Prostate gland (tissue), 2 donors: ENCODE results near the gene IL36B. TPM values are rescaled to one million over a fixed set of nuclear protein-coding genes. Genes with fewer than 3 reads are reported as not detected.

Experiments
- DNase-seq: peaks from one replicate; pipeline ENCODE4 v3.0.0-alpha.2; 2019; ENCODE audit warnings: low spot score
- H3K27ac ChIP-seq, 2 donors: fragments of 200-600 bp; sonication (generic); 2 replicates each; pipeline ENCODE4 v1.5.1; 2017 to 2019
- H3K27me3 ChIP-seq: fragments of 200-600 bp; sonication (generic); replicated peaks from 2 replicates; pipeline ENCODE4 v1.5.1; 2019; ENCODE audit not compliant: insufficient read depth
- H3K36me3 ChIP-seq, 2 donors: fragments of 200-600 bp; sonication (generic); 1 replicate in 1 of 2; 2 replicates in 1 of 2; pipeline versions ENCODE4 v1.5.1 to v1.8.1; 2017 to 2019
- H3K4me1 ChIP-seq: fragments of 200-600 bp; sonication (generic); replicated peaks from 2 replicates; pipeline ENCODE4 v1.5.1; 2019
- H3K4me3 ChIP-seq, 2 donors: fragments of 200-600 bp; sonication (generic); 2 replicates each; pipeline ENCODE4 v1.5.1; 2017 to 2019
- H3K9me3 ChIP-seq: fragments of 200-600 bp; sonication (generic); 2 replicates; pipeline ENCODE4 v1.5.1; 2017
- POLR2A ChIP-seq: fragments of 450-650 bp; IDR thresholded peaks from one replicate; pipeline ENCODE4 v1.6.1; 2016; ENCODE audit warnings: antibody characterized with exemption, mild to moderate bottlenecking
- POLR2AphosphoS5 ChIP-seq: sonication (generic); formaldehyde crosslinking; IDR thresholded peaks from one replicate; pipeline ENCODE4 v1.6.1; 2017; ENCODE audit warnings: antibody characterized with exemption
- WGBS: methylation state at CpG from one replicate; pipeline ENCODE4 v1.1.5; 2018; 5-methylcytosine and 5-hydroxymethylcytosine counted together
- intact Hi-C: fragments of 100-400 bp; cut with DNase I; formaldehyde crosslinking; loops from one replicate; pipeline ENCODE4 v1.14.2; 2022
- total RNA-seq, 2 donors: library from RNA; depleted of rRNA; stranded (reverse); fragments of >200 nt; gene quantifications; one replicate each; pipeline ENCODE4 v1.1.0, GENCODE V29; 2016
- TF ChIP-seq, protein P1 (sequence below), 4 experiments: fragments of 200-600 bp in 2 of 4; fragments of 450-650 bp in 2 of 4; sonication (generic) in 2 of 4; IDR thresholded peaks; 1 replicate in 3 of 4; 2 replicates in 1 of 4; pipeline ENCODE4 v1.5.1; 2016 to 2019; ENCODE audit warnings: antibody characterized with exemption in 4 of 4, mild to moderate bottlenecking in 2 of 4, moderate library complexity in 2 of 4

Gene IL36B
- total RNA-seq, 2 donors from 2014 or later, result not detected

DNA sequence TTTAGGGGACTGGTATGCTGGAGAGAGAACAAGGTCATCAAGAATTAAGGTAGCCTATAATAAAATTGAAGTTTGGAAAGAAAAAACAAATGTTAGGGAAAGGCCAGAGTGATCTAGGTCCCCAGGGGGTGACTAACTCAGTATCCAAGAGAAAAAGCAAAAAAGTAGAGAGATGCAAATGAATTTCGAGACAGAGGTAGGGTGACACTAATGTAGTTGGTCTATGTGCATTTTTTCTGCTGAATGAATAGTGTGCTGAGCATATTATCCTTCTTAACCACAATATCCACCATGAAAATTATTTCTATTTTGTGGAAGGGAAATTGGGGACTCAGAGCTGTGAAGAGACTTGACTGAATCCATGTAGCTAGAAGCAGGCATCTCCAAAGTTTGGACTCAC, 37.6 kb downstream of the IL36B start:
- Histone ChIP-seq H3K4me1 (no peaks in the 10 kb centered on the region), H3K27me3 (no peaks in the 10 kb centered on the region), H3K4me3 (no peak overlapping the region), H3K36me3 (no peaks in the 10 kb centered on the region), H3K27ac (no peak overlapping the region), H3K9me3 (no peaks in the 10 kb centered on the region)
- TF ChIP-seq, protein P1, sequence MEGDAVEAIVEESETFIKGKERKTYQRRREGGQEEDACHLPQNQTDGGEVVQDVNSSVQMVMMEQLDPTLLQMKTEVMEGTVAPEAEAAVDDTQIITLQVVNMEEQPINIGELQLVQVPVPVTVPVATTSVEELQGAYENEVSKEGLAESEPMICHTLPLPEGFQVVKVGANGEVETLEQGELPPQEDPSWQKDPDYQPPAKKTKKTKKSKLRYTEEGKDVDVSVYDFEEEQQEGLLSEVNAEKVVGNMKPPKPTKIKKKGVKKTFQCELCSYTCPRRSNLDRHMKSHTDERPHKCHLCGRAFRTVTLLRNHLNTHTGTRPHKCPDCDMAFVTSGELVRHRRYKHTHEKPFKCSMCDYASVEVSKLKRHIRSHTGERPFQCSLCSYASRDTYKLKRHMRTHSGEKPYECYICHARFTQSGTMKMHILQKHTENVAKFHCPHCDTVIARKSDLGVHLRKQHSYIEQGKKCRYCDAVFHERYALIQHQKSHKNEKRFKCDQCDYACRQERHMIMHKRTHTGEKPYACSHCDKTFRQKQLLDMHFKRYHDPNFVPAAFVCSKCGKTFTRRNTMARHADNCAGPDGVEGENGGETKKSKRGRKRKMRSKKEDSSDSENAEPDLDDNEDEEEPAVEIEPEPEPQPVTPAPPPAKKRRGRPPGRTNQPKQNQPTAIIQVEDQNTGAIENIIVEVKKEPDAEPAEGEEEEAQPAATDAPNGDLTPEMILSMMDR (IDR thresholded peaks at IDR 0.05), result no peak
- no peak for TF ChIP-seq POLR2A
- no peak for TF ChIP-seq POLR2AphosphoS5
- no peak for DNase-seq
- intact Hi-C loops, result no loop called here
- WGBS, result 76% methylated on average over 1 of the region's 1 CpG

DNA sequence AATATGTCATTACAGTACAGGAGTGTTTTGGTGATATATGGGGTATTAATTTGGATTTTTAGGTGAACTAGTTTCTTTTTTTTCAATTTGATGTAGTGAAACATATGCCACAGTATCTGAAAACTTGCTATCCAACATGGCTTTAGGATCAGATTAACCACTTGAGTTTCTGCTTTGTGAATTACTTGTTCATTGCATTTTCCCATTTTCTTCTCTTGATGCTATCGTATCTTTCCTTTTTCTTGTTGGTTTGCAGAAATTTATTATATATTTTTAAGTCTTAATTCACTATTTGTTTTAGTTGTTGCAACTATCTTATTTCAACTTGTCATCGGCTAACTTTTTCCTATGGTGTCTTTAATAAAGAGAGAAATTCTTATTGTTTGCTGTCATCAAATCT, 38.6 kb downstream of the IL36B start:
- TF ChIP-seq, protein P1 (IDR thresholded peaks at IDR 0.05), result no peak
- no peak for TF ChIP-seq POLR2A
- TF ChIP-seq POLR2AphosphoS5, result no peak

DNA sequence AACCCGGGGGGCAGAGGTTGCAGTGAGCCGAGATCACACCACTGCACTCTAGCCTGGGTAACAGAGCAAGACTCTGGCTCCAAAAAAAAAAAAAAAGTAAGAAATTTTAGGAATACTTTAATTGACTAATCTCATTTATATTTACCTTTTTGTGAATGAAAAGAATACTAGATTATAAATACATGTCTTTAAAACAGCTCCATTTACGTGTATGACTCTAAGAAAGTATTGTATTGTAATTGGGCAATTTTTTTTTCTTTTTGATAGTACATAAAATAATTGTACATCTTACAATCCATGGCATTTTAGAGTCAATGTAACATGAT, 39.4 kb downstream of the IL36B start:
- H3K4me1 ChIP-seq, result no peaks in the 10 kb centered on the region
- no peak overlapping the region for H3K4me3 ChIP-seq
- no peaks in the 10 kb centered on the region for H3K9me3 ChIP-seq
- DNase-seq, result no peak
- intact Hi-C loops, result no loop called here
- no peak for TF ChIP-seq POLR2A
- TF ChIP-seq, protein P1 (IDR thresholded peaks at IDR 0.05), result no peak
- TF ChIP-seq POLR2AphosphoS5, result no peak
- WGBS, result 86% methylated on average over 3 of the region's 3 CpGs
- no peaks in the 10 kb centered on the region for H3K36me3 ChIP-seq
- no peak overlapping the region for H3K27ac ChIP-seq
- no peaks in the 10 kb centered on the region for H3K27me3 ChIP-seq

More for the DNA sequence above, 38.6 kb downstream of the IL36B start:
- Histone ChIP-seq H3K27ac (no peak overlapping the region), H3K27me3 (no peaks in the 10 kb centered on the region), H3K4me1 (no peaks in the 10 kb centered on the region), H3K36me3 (no peaks in the 10 kb centered on the region), H3K4me3 (no peak overlapping the region), H3K9me3 (no peaks in the 10 kb centered on the region)
- WGBS, result 96% methylated on average over 2 of the region's 2 CpGs
- no peak for DNase-seq
- intact Hi-C loops, result no loop called here

DNA sequence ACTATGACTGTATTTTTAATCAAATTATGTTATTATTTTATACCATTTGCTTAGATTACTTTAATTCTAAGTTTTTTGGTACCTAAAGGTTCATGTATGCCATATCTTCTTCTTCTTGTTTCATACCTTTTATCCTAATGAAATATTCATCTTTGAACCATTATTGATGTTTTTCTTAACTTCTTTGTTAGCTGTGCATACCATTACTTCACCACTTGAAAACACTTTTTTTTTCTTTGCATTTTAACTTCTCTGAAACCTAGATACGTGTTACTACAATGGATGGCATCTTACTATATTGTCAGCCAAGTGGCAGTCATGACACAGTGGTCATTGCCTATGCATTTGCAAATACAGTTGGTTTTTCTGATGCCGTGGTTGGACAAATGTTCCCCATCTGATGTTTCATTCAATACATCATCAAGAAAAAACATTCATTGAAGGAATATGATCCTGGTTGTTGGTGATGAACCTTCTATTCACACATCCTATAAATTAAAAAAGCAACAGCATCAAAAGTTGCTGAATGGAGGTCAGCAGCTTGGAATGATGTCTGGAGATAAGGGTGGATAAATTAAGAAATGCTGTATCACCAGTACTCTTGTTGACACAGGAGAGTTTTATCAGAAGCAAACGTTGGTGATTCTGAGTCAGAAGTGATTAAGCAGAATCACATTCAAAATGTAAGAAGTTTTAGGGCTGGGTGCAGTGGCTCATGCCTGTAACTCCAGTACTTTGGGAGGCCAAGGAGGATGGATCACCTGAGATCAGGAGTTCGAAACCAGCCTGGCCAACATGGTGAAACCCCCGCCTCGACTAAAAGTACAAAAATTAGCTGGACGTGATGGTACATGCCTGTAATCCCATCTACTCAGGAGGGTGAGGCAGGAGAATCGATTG, 40.0 kb downstream of the IL36B start:
- no peaks in the 10 kb centered on the region for H3K9me3 ChIP-seq
- H3K27me3 ChIP-seq, result no peaks in the 10 kb centered on the region
- no peaks in the 10 kb centered on the region for H3K36me3 ChIP-seq
- H3K4me3 ChIP-seq, result no peak overlapping the region
- H3K4me1 ChIP-seq, result no peaks in the 10 kb centered on the region
- no peak overlapping the region for H3K27ac ChIP-seq
- DNase-seq, result no peak
- intact Hi-C loops, result no loop called here
- TF ChIP-seq POLR2AphosphoS5 (no peak), POLR2A (no peak)
- TF ChIP-seq, protein P1 (IDR thresholded peaks at IDR 0.05), result no peak
- 74% methylated on average over 8 of the region's 8 CpGs for WGBS

DNA sequence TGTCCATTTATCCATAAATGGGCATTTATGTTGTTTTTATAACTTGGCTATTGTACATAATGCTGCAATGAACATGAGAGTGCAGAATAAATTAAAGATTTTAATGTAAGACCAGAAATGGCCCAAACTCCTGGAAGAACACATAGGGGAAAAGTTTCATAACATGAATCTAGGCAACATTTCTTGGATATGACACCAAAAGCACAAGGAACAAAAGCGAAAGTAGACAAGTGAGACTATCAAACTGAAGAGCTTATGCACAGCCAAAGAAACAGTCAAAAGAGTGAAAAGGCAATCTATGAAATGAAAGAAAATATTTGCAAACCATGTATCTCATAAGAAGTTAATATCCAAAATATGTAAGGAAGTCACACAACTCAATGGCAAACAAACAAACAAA, 41.6 kb downstream of the IL36B start:
- Histone ChIP-seq H3K4me1 (no peaks in the 10 kb centered on the region), H3K36me3 (no peaks in the 10 kb centered on the region), H3K4me3 (no peak overlapping the region), H3K9me3 (no peaks in the 10 kb centered on the region), H3K27me3 (no peaks in the 10 kb centered on the region), H3K27ac (no peak overlapping the region)
- TF ChIP-seq POLR2AphosphoS5 (no peak), POLR2A (no peak)
- TF ChIP-seq, protein P1 (IDR thresholded peaks at IDR 0.05), result no peak
- DNase-seq, result no peak
- intact Hi-C loops, result no loop called here
- 90% methylated on average over 1 of the region's 1 CpG for WGBS
